Activated CD4-positive, alpha-beta memory T cell treated with anti-CD3 and anti-CD28 coated beads, Interleukin-2, amount 10 ng/mL, durations not matched to agents 7 days and 5 days (primary cell): ENCODE results near the gene EMILIN1. TPM values are rescaled to one million over a fixed set of nuclear protein-coding genes. Genes with fewer than 3 reads are reported as not detected.

Experiments
- CTCF ChIA-PET: fragments of 350-600 bp; sonication (Branson Sonifier 250); formaldehyde crosslinking; loops from one replicate; lab custom pipeline; 2021; ENCODE audit warnings: antibody characterized with exemption, inconsistent platforms; lab: Charles Lee
- POLR2A ChIA-PET: fragments of 350-600 bp; sonication (Branson Sonifier 250); formaldehyde crosslinking; loops from one replicate; lab custom pipeline; 2021; ENCODE audit warnings: antibody characterized with exemption; lab: Charles Lee
- DNase-seq: peaks from one replicate; pipeline ENCODE4 v3.0.0-alpha.2; 2020
- H3K27ac Mint-ChIP-seq: one replicate; pipeline ENCODE4 v1.8.0; 2021; ENCODE audit warnings: mild to moderate bottlenecking, mixed read lengths
- H3K27me3 Mint-ChIP-seq: one replicate; pipeline ENCODE4 v1.8.0; 2021; ENCODE audit warnings: mixed read lengths
- H3K36me3 Mint-ChIP-seq: one replicate; pipeline ENCODE4 v1.8.0; 2021; ENCODE audit warnings: low read depth, mixed read lengths
- H3K4me1 Mint-ChIP-seq: one replicate; pipeline ENCODE4 v1.8.0; 2021; ENCODE audit warnings: mixed read lengths
- H3K4me3 Mint-ChIP-seq: one replicate; pipeline ENCODE4 v1.8.0; 2021; ENCODE audit warnings: mild to moderate bottlenecking, mixed read lengths
- H3K9me3 Mint-ChIP-seq: one replicate; pipeline ENCODE4 v1.8.0; 2021; ENCODE audit warnings: mixed read lengths
- total RNA-seq, 2 experiments: library from RNA; stranded (reverse); gene quantifications; one replicate each; pipeline ENCODE4 v1.2.3, GENCODE V29; 2021

The EMILIN1 gene
- total RNA-seq, 2 experiments from 2014 or later: 0.70 to 0.78 TPM

DNA sequence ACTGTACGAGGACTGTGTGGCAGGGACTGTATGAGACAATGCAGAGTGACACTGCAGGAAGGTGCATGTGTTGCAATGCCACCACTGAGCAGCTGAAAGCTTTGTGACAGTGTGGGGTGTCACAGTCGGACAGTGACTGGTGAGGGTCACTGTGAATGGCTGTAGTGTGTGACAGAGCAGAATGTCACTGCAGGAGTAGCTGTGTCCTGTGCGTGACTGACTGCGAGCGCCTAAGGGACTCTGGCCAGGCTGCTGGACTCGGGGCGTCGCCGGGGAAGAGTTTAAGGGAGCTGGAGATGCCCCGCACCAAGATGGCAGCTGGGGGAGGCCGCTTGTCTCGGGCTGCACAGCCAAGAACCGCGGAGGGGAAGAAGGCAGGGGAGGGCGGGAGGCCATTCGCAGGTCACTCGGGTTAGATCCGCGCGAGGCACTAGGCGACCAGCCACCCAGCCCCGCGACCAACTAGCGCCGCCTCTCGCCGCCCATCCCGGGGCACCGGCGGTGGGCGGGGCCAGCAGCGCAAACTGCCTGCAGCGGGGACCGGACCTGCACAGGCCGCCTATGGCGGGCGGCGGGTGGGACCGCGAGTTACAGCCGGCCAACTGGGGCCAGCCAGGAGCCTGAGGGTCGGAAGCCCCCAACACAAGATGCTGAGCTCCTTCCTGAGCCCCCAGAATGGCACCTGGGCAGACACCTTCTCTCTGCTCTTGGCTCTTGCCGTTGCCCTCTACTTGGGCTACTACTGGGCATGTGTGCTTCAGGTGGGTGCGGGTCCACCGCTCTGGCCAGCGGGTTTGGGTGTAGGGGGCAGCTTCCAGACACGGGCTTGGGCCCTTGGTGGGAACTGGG lies 45.1 kb downstream of the EMILIN1 start, which contains the start of gene ABHD1:
Gene ABHD1, plus strand, starts transcription at position 514 of the 849 bp plus-strand sequence. Its CDS starts 134 bp downstream, at position 648.
- H3K9me3 Mint-ChIP-seq: no peaks in the 10 kb centered on the region
- H3K27me3 Mint-ChIP-seq: peaks cover 41% of the 10 kb centered on the region
- ChIA-PET CTCF (interaction anchor here (0.8 to 4.0 kb wide), 10 partner anchors 9 to 179 kb away, joined by 3 to 26 read pairs (median 4); partner anchors contain the start of gene PREB), POLR2A (interaction anchor here (0.7 to 3.0 kb wide), 9 partner anchors 10 to 88 kb away, joined by 3 to 57 read pairs (median 3); partner anchors contain the start of genes AGBL5, ATRAID, OST4 and PREB)
- H3K36me3 Mint-ChIP-seq: no peaks in the 10 kb centered on the region
- H3K27ac Mint-ChIP-seq: no peak within 1 kb of the TSS
- H3K4me1 Mint-ChIP-seq: peaks cover 14% of the 10 kb centered on the region
- peak; percentile 62 for DNase-seq
- peak within 1 kb of the TSS; percentile 79 for H3K4me3 Mint-ChIP-seq

DNA sequence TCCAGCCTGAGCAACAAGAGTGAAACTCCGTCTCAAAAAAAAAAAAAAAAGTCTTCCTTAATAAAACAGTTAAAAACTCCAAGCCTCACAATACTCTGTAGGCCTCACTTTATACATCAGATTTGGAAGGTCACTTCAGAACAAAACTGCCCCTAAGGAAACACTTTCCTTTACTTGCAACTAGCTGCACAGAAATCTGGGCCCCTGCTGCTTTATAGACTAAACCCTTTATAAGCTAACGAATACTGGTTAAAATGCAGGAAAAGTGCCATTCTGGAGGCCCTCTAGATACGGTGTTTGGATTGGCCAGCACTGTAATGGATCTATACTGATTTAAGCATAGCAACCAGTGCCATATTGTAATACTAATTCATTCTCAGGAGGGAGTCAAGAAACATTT lies 46.7 kb downstream of the EMILIN1 start:
- no peaks in the 10 kb centered on the region for H3K9me3 Mint-ChIP-seq
- peaks cover 30% of the 10 kb centered on the region for H3K27me3 Mint-ChIP-seq
- DNase-seq: no peak
- POLR2A ChIA-PET: interaction anchor here (1.0 to 3.0 kb wide), 2 partner anchors 9 to 13 kb away, joined by 3 to 57 read pairs; partner anchors contain the start of gene PREB
- H3K36me3 Mint-ChIP-seq: peaks cover 7% of the 10 kb centered on the region
- CTCF ChIA-PET: interaction anchor here (1.9 to 4.0 kb wide), 2 partner anchors 9 to 155 kb away, joined by 5 to 26 read pairs; partner anchors contain the start of gene PREB
- H3K4me3 Mint-ChIP-seq: no peak overlapping the region
- H3K4me1 Mint-ChIP-seq: peaks cover 9% of the 10 kb centered on the region
- no peak overlapping the region for H3K27ac Mint-ChIP-seq

DNA sequence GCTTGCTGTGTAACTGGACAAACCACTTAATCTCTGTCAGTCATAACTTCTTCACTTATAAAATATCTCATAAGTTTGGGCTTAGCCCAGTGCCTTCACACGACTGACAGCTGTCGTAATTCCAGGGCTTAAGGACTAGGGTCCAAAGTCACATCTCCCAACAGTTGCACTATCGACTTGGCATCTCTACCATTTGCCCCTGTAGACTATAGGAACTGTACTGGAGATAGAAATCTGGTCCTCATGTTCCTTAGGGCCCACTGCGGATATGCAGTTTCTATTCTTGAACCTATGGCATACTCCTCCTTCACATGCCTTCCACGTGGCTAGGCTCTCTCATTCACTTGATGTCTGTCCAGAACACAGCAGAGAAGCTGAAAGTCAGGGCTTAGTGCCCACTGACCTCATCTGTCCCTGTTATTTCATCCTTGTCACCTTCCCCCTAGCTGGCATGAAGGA lies 47.9 kb downstream of the EMILIN1 start:
- no peak overlapping the region for H3K4me3 Mint-ChIP-seq
- H3K36me3 Mint-ChIP-seq: peaks cover 19% of the 10 kb centered on the region
- ChIA-PET CTCF (interaction anchor here (2.0 kb wide), 1 partner anchor 153 kb away, joined by 4 read pairs; no protein-coding TSS in a partner anchor), POLR2A (interaction anchor here (1.0 to 1.6 kb wide), 2 partner anchors 8 to 14 kb away, joined by 3 to 9 read pairs; partner anchors contain the start of gene PREB)
- H3K27ac Mint-ChIP-seq: no peak overlapping the region
- no peaks in the 10 kb centered on the region for H3K9me3 Mint-ChIP-seq
- no peak for DNase-seq
- H3K4me1 Mint-ChIP-seq: peaks cover 10% of the 10 kb centered on the region
- H3K27me3 Mint-ChIP-seq: peaks cover 22% of the 10 kb centered on the region

DNA sequence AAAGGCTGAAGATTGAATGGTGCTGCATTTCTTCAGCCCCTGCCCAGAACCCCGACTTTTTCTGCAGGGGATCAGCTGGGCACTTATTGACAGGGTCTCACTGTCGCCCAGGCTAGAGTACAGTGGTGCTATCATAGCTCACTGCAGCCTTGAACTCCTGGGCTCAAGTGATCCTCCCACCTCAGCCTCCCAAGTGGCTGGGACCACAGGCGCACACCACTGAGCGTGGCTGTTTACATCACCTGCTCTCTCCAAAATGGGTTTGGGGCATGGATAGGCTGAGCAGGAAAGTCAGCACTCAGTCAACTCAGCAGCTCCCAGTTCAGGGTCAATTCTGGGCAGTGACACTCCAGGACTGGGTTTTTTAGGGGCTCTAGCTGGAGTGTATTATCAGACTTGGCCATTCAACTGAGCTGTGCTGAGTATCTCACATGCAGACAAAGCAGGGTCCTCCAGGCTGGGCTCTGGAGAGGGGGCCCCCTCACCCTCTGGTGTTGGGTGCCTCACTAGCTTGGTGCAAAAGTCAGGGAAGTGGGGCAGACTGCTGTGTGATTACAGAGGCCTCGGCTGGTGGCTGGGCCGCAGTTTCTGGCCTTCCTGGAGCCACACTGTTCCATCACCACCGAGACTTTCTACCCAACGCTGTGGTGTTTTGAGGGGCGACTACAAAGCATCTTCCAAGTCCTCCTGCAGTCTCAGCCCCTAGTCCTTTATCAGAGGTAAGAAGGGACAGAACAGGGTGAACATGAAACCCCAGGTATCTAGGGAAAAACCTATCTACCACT lies 49.7 kb downstream of the EMILIN1 start:
- H3K27ac Mint-ChIP-seq: no peak overlapping the region
- H3K36me3 Mint-ChIP-seq: peaks cover 33% of the 10 kb centered on the region
- peaks cover 5% of the 10 kb centered on the region for H3K27me3 Mint-ChIP-seq
- peaks cover 23% of the 10 kb centered on the region for H3K4me1 Mint-ChIP-seq
- POLR2A ChIA-PET: interaction anchor here (0.7 kb wide), 1 partner anchor 9 kb away, joined by 3 read pairs; no protein-coding TSS in a partner anchor
- CTCF ChIA-PET: no interaction called here
- no peak overlapping the region for H3K4me3 Mint-ChIP-seq
- no peaks in the 10 kb centered on the region for H3K9me3 Mint-ChIP-seq
- no peak for DNase-seq

DNA sequence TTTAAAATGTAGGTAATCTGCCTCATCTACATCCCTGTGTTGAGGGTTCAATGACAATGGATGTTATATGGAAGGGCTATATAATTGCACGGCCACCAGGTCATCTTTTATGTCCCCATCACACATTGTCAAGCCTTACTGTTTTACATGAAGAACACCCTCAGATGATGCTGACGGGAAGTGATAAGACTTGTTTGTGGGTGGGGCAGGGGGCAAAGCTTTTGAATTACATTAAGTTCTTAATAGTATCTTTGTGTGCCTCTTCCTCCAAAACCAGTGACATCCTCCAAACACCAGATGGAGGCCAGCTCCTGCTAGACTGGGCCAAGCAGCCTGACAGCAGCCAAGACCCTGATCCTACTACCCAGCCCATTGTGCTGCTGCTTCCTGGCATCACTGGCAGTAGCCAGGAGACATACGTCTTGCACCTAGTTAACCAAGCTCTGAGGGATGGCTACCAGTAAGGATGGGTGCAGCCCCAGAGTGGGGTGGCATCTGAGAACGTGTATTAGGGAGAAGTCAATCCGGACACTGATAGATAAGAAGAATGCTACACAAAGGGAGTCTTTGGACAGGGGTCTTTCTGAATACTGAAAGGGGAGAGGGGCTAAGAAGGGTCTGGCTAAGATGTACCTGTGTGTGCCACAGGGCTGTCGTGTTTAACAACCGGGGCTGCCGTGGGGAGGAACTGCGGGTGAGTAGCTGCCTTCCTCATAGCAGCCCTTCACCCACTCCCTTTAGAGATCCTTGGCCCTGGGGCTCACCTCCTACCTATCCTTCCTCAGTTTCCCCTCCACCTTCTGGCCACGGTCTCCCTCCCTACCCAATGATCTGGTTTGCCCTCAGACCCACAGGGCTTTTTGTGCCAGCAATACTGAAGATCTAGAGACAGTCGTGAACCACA lies 50.5 kb downstream of the EMILIN1 start:
- POLR2A ChIA-PET: interaction anchor here (0.7 kb wide), 1 partner anchor 8 kb away, joined by 3 read pairs; no protein-coding TSS in a partner anchor
- CTCF ChIA-PET: no interaction called here
- Mint-ChIP-seq H3K4me3 (no peak overlapping the region), H3K36me3 (peaks cover 40% of the 10 kb centered on the region), H3K27me3 (peaks cover 2% of the 10 kb centered on the region), H3K27ac (peak overlapping the region; percentile 45), H3K4me1 (peaks cover 26% of the 10 kb centered on the region), H3K9me3 (no peaks in the 10 kb centered on the region)
- DNase-seq: no peak

DNA sequence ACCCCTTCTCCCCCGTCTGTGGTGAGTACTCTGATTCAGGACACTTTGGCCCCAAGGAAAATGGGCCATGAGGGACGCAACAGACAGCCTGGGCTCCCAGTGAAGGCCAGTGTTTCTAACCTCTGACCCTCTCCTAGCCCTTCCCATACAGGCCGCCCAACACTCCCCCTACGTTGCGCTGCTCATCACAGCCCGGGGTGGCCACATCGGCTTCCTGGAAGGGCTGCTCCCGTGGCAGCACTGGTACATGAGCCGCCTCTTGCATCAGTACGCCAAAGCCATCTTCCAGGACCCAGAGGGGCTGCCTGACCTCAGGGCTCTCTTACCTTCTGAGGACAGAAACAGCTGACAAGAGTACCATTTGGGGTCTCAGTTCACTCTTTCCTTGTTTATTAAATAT lies 52.0 kb downstream of the EMILIN1 start:
- Mint-ChIP-seq H3K27ac (no peak overlapping the region), H3K36me3 (peaks cover 43% of the 10 kb centered on the region)
- CTCF ChIA-PET: no interaction called here

DNA sequence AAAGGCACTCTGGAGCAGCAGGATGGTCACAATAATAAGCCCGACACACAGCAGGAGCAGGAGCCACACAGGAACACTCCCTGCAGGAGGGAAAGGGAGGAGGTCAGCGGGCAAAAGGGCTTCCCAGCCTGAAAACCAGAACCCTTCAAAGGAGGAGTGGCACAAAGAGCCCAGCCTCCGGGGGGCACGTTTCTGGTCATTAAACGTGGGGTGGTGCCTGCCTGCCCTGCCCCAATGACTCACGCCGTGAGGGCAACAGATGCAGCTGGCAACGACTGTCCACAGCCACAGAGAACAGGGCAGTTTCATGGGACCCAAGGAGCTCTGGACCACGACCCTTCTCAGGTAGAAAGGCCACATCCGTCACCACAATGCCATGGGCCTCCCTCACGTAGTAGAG lies 53.0 kb downstream of the EMILIN1 start:
- Mint-ChIP-seq H3K9me3 (no peaks in the 10 kb centered on the region), H3K4me3 (no peak overlapping the region), H3K27me3 (no peaks in the 10 kb centered on the region), H3K27ac (peak overlapping the region; percentile 40), H3K36me3 (peaks cover 43% of the 10 kb centered on the region), H3K4me1 (peaks cover 34% of the 10 kb centered on the region)
- no peak for DNase-seq
- ChIA-PET POLR2A (interaction anchor here (5.4 kb wide), 1 partner anchor 8 kb away, joined by 57 read pairs; the partner anchor contains the start of gene ABHD1), CTCF (interaction anchor here (0.6 to 1.3 kb wide), 2 partner anchors 60 to 137 kb away, joined by 3 to 6 read pairs; no protein-coding TSS in a partner anchor)

More for the DNA sequence above, 52.0 kb downstream of the EMILIN1 start:
- no peaks in the 10 kb centered on the region for H3K9me3 Mint-ChIP-seq
- peaks cover 31% of the 10 kb centered on the region for H3K4me1 Mint-ChIP-seq
- POLR2A ChIA-PET: no interaction called here
- no peak for DNase-seq
- H3K4me3 Mint-ChIP-seq: no peak overlapping the region
- no peaks in the 10 kb centered on the region for H3K27me3 Mint-ChIP-seq

DNA sequence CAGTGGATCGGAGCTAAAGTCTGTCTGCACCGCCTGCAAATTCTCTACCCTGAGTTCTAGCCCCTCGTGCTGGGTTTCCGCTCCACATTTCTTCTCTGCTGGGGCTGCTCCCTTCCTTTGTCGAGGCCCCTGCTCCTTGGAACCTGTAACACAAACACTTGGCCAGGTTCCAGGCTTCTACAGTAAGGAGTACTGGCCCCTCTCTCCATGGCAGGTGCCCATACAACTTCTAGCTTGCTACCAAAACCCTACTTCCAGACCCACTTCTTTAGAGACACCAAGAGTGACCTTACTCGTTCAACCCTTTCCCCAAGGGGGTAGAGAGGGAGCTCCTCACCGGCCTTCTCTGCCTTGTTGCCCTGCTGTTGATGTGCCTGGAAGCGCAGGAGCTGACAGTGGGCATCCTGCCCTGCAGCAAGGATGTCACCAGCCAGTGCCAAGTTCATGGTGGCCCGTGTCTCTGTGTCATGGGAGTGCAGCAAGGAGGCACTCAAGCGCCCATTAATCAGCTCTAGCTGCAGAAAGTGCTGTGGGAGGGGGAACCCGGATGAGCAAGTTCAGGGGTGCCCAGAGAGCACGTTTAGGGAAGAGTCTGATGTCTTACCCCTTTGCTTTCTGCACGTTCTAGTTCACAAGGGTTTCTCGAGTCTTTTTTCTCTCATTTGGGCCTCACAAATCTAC lies 54.9 kb downstream of the EMILIN1 start:
- Mint-ChIP-seq H3K36me3 (peaks cover 43% of the 10 kb centered on the region), H3K4me3 (peak overlapping the region; percentile 96), H3K9me3 (no peaks in the 10 kb centered on the region), H3K27me3 (no peaks in the 10 kb centered on the region), H3K27ac (peak overlapping the region; percentile 78), H3K4me1 (peaks cover 34% of the 10 kb centered on the region)
- POLR2A ChIA-PET: interaction anchor here (0.8 to 5.4 kb wide), 11 partner anchors 9 to 295 kb away, joined by 3 to 57 read pairs (median 8); partner anchors contain the start of genes ABHD1, AGBL5, ATRAID and MPV17
- DNase-seq: peak; percentile 41
- CTCF ChIA-PET: interaction anchor here (0.6 to 2.9 kb wide), 18 partner anchors 10 to 172 kb away, joined by 3 to 26 read pairs (median 4); partner anchors contain the start of genes ABHD1, AGBL5, OST4 and TRIM54

DNA sequence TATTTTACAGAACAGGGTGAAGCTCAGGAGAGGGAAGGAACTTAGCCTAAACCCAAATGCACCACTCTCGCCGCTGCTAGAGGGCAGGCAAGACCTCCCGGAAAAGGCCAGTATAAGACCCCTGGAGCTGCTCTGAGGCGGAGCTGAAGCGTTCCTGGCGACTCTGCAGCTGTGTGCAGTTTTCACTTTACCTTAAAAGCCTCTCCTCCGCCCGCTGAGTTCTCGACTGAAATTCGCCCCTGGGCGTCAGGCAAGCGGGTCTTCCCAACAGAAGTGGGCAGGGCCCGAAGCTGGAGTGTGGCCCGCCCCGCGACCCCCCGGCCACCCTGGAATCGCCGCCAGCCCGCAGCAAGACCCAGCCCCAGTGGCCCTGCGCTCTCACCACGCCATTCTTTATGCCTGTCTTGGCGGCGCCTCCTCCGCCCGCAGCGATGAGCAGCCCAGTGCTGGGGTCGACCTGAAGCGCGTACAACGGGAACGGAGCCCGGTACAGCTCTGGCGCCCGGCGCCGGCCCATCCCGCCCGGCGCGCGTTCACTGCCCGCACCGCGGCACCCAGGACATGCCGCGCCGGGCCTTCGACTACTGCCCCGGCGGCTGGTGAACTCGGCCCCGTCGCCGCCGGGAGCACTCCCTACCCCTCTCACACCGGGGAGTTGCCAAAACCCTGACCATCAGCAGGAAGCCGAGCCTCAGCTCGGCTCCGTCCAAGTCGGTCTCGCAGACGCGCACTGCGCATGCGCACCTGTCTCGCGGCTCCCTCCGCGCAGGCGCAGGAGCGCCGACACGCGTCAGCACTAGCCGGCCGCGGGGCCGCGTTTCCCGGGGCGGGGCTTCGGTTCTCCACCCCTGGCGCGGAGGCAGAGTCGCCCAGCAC lies 55.7 kb downstream of the EMILIN1 start, which contains the start of gene PREB:
Gene PREB, minus strand, starts transcription at position 732 of the 876 bp plus-strand sequence. Its CDS starts 215 bp downstream, at position 517.
- Mint-ChIP-seq H3K27ac (peak within 1 kb of the TSS; percentile 96), H3K4me1 (peaks cover 34% of the 10 kb centered on the region), H3K27me3 (no peaks in the 10 kb centered on the region), H3K9me3 (no peaks in the 10 kb centered on the region), H3K36me3 (peaks cover 40% of the 10 kb centered on the region), H3K4me3 (peak within 1 kb of the TSS; percentile 96)
- peak; percentile 98 for DNase-seq
- ChIA-PET CTCF (interaction anchor here (0.6 to 2.9 kb wide), 17 partner anchors 11 to 172 kb away, joined by 3 to 26 read pairs (median 4); partner anchors contain the start of genes ABHD1, OST4 and TRIM54), POLR2A (interaction anchor here (0.7 to 5.4 kb wide), 14 partner anchors 8 to 294 kb away, joined by 3 to 57 read pairs (median 7); partner anchors contain the start of genes ABHD1, AGBL5, ATRAID and MPV17)
